ENCODE data around the gene GIMAP8. TPM values are rescaled to one million over a fixed set of nuclear protein-coding genes. Genes with fewer than 3 reads are reported as not detected.
A peak's percentile ranks its signal among the peaks of the same experiment; 100 is the strongest.

The GIMAP8 gene
- total and polyA plus RNA-seq, 7 donors, result 4.4 to 11.9 (median 6.3) TPM

DNA sequence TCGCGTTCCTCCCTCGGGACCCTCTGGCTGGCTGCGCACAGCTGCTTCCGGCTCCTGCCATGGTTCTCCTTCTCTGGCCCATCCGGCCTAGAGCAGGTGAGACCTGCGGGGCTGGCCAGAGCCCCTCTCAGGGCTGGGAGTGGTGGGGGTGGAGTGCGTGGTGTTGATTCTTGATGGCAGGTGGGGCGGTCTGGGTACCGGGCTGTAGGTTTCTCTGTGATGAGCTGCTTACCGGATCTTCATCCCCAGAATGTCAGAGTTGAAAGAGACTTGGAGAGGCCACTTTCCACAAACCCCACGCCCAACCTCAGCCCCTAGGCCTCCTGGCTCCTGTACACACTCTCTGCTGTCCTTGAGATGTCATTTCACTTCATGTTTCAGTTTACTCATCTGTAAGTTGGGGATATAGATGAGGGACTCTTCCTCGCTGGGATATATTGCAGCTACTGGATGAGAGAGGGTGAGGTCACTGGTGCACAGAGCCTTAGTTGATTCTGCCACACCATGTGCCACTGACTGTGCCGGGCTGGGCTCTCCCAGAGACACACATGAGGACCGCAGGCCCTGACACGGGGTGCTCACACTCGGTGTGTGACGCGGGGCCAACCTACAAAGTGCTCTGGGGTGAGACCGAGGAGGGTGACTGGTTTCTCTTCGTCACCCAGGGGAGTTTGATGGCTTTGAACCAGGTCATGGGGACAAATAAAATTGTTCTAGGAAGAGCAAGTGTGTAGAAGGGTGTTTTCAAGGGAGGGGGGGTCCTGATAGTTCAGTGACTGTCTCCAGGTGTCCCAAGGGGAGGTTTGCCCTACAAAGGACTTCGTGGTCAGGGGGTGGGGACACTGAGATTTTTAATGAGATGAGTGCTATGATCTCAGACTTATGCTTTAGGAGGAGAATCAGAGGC, 41.8 kb upstream of the GIMAP8 start:
- TF ChIP-seq, protein P1, sequence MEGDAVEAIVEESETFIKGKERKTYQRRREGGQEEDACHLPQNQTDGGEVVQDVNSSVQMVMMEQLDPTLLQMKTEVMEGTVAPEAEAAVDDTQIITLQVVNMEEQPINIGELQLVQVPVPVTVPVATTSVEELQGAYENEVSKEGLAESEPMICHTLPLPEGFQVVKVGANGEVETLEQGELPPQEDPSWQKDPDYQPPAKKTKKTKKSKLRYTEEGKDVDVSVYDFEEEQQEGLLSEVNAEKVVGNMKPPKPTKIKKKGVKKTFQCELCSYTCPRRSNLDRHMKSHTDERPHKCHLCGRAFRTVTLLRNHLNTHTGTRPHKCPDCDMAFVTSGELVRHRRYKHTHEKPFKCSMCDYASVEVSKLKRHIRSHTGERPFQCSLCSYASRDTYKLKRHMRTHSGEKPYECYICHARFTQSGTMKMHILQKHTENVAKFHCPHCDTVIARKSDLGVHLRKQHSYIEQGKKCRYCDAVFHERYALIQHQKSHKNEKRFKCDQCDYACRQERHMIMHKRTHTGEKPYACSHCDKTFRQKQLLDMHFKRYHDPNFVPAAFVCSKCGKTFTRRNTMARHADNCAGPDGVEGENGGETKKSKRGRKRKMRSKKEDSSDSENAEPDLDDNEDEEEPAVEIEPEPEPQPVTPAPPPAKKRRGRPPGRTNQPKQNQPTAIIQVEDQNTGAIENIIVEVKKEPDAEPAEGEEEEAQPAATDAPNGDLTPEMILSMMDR (IDR thresholded peaks at IDR 0.05), result no peak
- H3K4me1 ChIP-seq, result peaks cover 4% of the 10 kb centered on the region
- no peak for ATAC-seq
- intact Hi-C loops (cut with DNase I), result no loop called here
- H3K36me3 ChIP-seq (ENCODE audit: insufficient read depth in 1 of 2, low read depth in 1 of 2), result peaks cover 0 to 4% of the 10 kb centered on the region in 2 donors
- no peaks in the 10 kb centered on the region for H3K9me3 ChIP-seq
- no peak overlapping the region for H3K27ac ChIP-seq
- 80 to 90% (median 89%) methylated on average over 21 to 22 of the region's 22 CpGs for WGBS, 3 donors
- no peak overlapping the region for H3K4me3 ChIP-seq
- H3K27me3 ChIP-seq (ENCODE audit: insufficient read depth in 3 of 3, low read length in 2 of 3), result no peaks in the 10 kb centered on the region
- DNase-seq, result peak in 1 of 2 donors; percentile 48

DNA sequence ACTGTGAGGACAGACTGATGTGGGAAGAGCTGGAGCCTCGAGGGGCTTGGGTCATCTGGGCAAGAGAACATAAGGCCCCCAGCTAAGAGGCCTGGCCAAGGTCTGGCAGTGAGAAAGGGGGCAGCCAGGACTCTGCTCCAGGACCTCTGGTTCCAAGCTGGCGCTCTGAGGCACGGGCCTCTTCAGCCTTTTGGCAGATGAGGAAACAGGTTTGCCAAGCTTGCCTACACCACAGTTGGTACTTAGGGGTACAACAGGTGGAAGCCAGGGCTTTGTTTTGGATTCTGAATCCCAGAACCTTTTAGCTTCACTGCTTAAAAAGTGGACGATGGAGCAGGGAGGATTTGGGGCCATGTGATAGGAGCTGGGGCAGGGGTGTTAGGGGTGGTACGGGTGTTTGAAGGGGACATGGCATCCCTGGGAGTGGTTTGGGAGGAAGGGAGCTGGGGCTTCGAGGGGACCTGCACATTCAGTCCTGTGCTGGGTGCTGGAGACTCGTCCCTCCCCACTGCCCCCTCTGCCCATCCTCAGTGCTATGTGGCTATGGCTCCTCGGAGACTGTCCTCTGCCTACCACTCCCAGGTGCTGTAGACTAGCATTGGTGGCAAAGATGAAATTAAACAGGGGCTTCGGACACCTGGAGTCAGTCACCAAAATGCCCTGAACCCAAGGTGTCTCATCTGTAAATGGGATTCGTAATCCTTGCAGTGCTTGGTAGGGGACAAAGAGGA, 41.0 kb upstream of the GIMAP8 start:
- intact Hi-C loops (cut with DNase I), result no loop called here
- Histone ChIP-seq H3K36me3 (ENCODE audit: insufficient read depth in 1 of 2, low read depth in 1 of 2) (peaks cover 0 to 4% of the 10 kb centered on the region in 2 donors), H3K27me3 (ENCODE audit: insufficient read depth in 3 of 3, low read length in 2 of 3) (no peaks in the 10 kb centered on the region), H3K4me3 (no peak overlapping the region), H3K27ac (no peak overlapping the region), H3K9me3 (no peaks in the 10 kb centered on the region), H3K4me1 (peaks cover under 1% of the 10 kb centered on the region)
- ATAC-seq (no peak), DNase-seq (peak in 1 of 2 donors; percentile 40)
- TF ChIP-seq, protein P1 (IDR thresholded peaks at IDR 0.05), result no peak
- WGBS, 3 donors, result 62 to 72% (median 71%) methylated on average over 10 of the region's 10 CpGs

DNA sequence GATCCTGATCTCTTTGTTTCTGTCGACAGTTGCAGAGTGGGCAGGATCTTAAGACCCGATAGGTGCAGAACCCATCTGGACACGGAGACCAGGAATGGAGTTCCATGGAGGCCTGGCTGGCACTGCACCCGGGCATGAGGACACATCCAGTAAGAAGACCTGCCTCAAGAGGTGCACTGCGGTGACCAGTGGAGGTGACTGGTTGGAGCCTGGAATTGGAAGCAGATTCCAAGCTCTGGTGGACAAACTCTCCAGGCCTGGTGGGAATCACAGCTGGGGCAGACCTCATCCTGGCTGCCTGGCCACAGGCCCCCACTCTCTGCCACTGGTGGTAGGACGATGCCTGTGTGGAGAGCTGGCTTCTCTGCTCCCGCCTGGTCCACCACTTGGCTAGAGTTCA, 40.3 kb upstream of the GIMAP8 start:
- Histone ChIP-seq H3K4me3 (no peak overlapping the region), H3K4me1 (no peaks in the 10 kb centered on the region), H3K36me3 (ENCODE audit: insufficient read depth in 1 of 2, low read depth in 1 of 2) (peaks cover 0 to 4% of the 10 kb centered on the region in 2 donors), H3K9me3 (no peaks in the 10 kb centered on the region), H3K27ac (no peak overlapping the region), H3K27me3 (ENCODE audit: insufficient read depth in 3 of 3, low read length in 2 of 3) (no peaks in the 10 kb centered on the region)
- DNase-seq, result peak in 1 of 2 donors; percentile 37
- 85 to 91% (median 90%) methylated on average over 7 of the region's 7 CpGs for WGBS, 3 donors
- TF ChIP-seq, protein P1 (IDR thresholded peaks at IDR 0.05), result no peak
- no peak for ATAC-seq
- intact Hi-C loops (cut with DNase I), result no loop called here

DNA sequence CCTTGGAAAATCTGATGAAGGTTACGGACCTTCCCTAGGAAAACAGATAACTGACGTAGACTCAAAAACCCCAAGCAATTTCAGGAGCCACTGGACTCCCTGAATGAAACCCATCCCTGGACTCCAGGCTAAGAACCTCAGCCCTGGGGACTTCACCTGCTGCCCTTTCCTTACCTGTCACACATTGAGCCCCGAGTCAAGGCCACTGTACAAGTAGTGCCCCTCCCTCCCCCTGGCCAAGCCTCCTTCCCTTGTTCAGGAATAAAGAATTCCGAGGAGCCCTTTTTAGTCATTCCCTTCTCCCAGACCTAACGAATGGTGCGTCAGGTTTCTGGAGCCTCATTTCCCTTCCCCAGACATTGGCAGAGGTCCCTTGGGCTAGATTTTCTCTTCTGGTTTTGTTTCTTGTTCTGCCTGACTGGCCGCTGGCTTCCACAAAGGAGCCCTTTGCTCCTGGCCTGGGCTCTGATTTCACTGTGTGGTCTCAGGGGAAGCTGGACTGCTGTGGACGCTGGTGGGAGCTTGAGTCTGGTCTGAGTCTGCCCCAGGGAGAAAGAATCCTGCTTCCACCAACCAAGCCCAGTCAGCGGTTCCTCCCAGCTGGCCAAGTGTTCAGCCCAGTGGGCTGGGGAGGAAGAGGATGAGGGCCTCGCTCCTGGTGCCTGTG, 39.6 kb upstream of the GIMAP8 start:
- peaks cover 0 to 4% of the 10 kb centered on the region in 2 donors for H3K36me3 ChIP-seq (ENCODE audit: insufficient read depth in 1 of 2, low read depth in 1 of 2)
- H3K4me1 ChIP-seq, result no peaks in the 10 kb centered on the region
- no peak overlapping the region for H3K4me3 ChIP-seq
- DNase-seq (peak in 1 of 2 donors; percentile 48), ATAC-seq (no peak)
- WGBS, 3 donors, result 72 to 76% (median 74%) methylated on average over 10 of the region's 10 CpGs
- intact Hi-C loops (cut with DNase I), result no loop called here
- no peaks in the 10 kb centered on the region for H3K27me3 ChIP-seq (ENCODE audit: insufficient read depth in 3 of 3, low read length in 2 of 3)
- TF ChIP-seq, protein P1 (IDR thresholded peaks at IDR 0.05), result no peak
- H3K9me3 ChIP-seq, result no peaks in the 10 kb centered on the region
- H3K27ac ChIP-seq, result no peak overlapping the region
